ENCODE data around the gene CAMTA2. TPM values are rescaled to one million over a fixed set of nuclear protein-coding genes. Genes with fewer than 3 reads are reported as not detected.
A peak's percentile ranks its signal among the peaks of the same experiment; 100 is the strongest.

Gene CAMTA2
- total and polyA plus RNA-seq, 5 donors = 35.3 to 44.4 (median 40.8) TPM

GRCh38 chr17:4945176-4945943, 42.1 kb downstream of the CAMTA2 start:
- Histone ChIP-seq H3K27ac (ENCODE audit: low read length) (peak overlapping the region; percentile 54), H3K27me3 (ENCODE audit: control insufficient read depth, insufficient read depth) (no peaks in the 10 kb centered on the region), H3K4me1 (ENCODE audit: control insufficient read depth, insufficient read depth, low read length) (peaks cover 7% of the 10 kb centered on the region), H3K9me3 (ENCODE audit: control insufficient read depth, low read length) (no peaks in the 10 kb centered on the region), H3K4me3 (ENCODE audit: low read length) (no peak overlapping the region)
- intact Hi-C loops (cut with DNase I) = no loop called here
- peak; percentile 6 to 52 for ATAC-seq
- 44% methylated on average over 7 of the region's 7 CpGs for WGBS
- peak; percentile 78 to 89 (median 87) for DNase-seq

GRCh38 chr17:4944554-4945175, 42.8 kb downstream of the CAMTA2 start:
- Histone ChIP-seq H3K27ac (ENCODE audit: low read length) (peak overlapping the region; percentile 54), H3K4me3 (ENCODE audit: low read length) (no peak overlapping the region), H3K27me3 (ENCODE audit: control insufficient read depth, insufficient read depth) (no peaks in the 10 kb centered on the region), H3K9me3 (ENCODE audit: control insufficient read depth, low read length) (no peaks in the 10 kb centered on the region), H3K4me1 (ENCODE audit: control insufficient read depth, insufficient read depth, low read length) (peaks cover 7% of the 10 kb centered on the region)
- intact Hi-C loops (cut with DNase I) = loop anchor here in 1 of 4 donors (5.0 kb wide), 1 partner anchor 37 kb away; no protein-coding TSS in a partner anchor
- no peak for ATAC-seq
- 55% methylated on average over 8 of the region's 8 CpGs for WGBS
- no peak for DNase-seq

DNA sequence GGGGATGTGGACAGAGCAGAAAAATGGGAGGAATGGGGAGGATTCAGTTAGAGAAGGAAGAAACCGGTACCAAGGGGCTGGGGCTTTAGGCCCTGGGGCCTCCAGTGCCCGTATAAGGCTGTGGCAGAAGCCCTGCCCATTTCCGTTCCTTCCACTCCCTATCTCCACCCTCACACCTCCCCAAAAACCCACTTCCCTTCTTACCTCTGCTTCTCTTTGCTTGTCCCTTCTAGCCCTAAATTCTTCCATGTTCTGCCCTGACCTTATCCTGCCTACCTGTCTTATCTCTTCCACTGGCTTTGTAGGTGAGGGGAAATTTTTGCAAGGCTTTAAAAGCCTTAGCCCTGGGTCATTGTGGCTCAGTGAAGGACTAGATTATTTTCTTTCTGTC, 43.3 kb downstream of the CAMTA2 start:
- intact Hi-C loops (cut with DNase I) = loop anchor here in 1 of 4 donors (5.0 kb wide), 1 partner anchor 37 kb away; no protein-coding TSS in a partner anchor
- peak in 2 of 3 donors; percentile 36 to 67 for DNase-seq
- no peak for ATAC-seq
- no peak overlapping the region for H3K27ac ChIP-seq (ENCODE audit: low read length)
- H3K9me3 ChIP-seq (ENCODE audit: control insufficient read depth, low read length) = no peaks in the 10 kb centered on the region
- H3K4me3 ChIP-seq (ENCODE audit: low read length) = no peak overlapping the region
- 41% methylated on average over 3 of the region's 3 CpGs for WGBS
- H3K27me3 ChIP-seq (ENCODE audit: control insufficient read depth, insufficient read depth) = no peaks in the 10 kb centered on the region
- peaks cover 7% of the 10 kb centered on the region for H3K4me1 ChIP-seq (ENCODE audit: control insufficient read depth, insufficient read depth, low read length)

GRCh38 chr17:4942760-4943508, 44.5 kb downstream of the CAMTA2 start:
- ATAC-seq (no peak), DNase-seq (peak in 1 of 3 donors; percentile 43)
- peaks cover 11% of the 10 kb centered on the region for H3K4me1 ChIP-seq (ENCODE audit: control insufficient read depth, insufficient read depth, low read length)
- no peaks in the 10 kb centered on the region for H3K9me3 ChIP-seq (ENCODE audit: control insufficient read depth, low read length)
- intact Hi-C loops (cut with DNase I) = loop anchor here in 1 of 4 donors (5.0 kb wide), 1 partner anchor 36 kb away; no protein-coding TSS in a partner anchor
- WGBS = 63% methylated on average over 13 of the region's 13 CpGs
- H3K4me3 ChIP-seq (ENCODE audit: low read length) = no peak overlapping the region
- no peak overlapping the region for H3K27ac ChIP-seq (ENCODE audit: low read length)
- H3K27me3 ChIP-seq (ENCODE audit: control insufficient read depth, insufficient read depth) = no peaks in the 10 kb centered on the region

DNA sequence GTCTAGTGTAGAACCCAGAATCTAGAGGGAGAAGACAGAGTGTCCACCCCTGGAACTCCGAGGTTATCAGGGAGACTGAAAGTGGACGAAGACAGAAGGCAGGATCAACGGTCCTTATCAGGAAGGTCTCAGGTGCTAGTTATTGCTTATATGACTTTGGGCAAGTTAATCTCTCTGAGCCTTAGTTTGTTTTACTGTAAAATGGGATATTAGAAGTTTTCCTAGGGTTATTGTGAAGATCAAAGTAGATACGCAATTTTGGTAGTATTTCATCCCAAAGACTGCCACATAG, 46.2 kb downstream of the CAMTA2 start:
- Histone ChIP-seq H3K27me3 (ENCODE audit: control insufficient read depth, insufficient read depth) (no peaks in the 10 kb centered on the region), H3K27ac (ENCODE audit: low read length) (no peak overlapping the region), H3K4me3 (ENCODE audit: low read length) (peak overlapping the region; percentile 84), H3K9me3 (ENCODE audit: control insufficient read depth, low read length) (no peaks in the 10 kb centered on the region), H3K4me1 (ENCODE audit: control insufficient read depth, insufficient read depth, low read length) (peaks cover 11% of the 10 kb centered on the region)
- DNase-seq (no peak), ATAC-seq (no peak)
- intact Hi-C loops (cut with DNase I) = loop anchor here in 1 of 4 donors (5.0 kb wide), 1 partner anchor 34 kb away; no protein-coding TSS in a partner anchor
- WGBS = 45% methylated on average over 4 of the region's 4 CpGs

GRCh38 chr17:4940555-4941318, 46.7 kb downstream of the CAMTA2 start:
- Histone ChIP-seq H3K9me3 (ENCODE audit: control insufficient read depth, low read length) (no peaks in the 10 kb centered on the region), H3K4me3 (ENCODE audit: low read length) (peak overlapping the region; percentile 84), H3K27ac (ENCODE audit: low read length) (peak overlapping the region; percentile 98), H3K4me1 (ENCODE audit: control insufficient read depth, insufficient read depth, low read length) (peaks cover 11% of the 10 kb centered on the region), H3K27me3 (ENCODE audit: control insufficient read depth, insufficient read depth) (no peaks in the 10 kb centered on the region)
- DNase-seq (peak; percentile 62 to 91 (median 80)), ATAC-seq (peak; percentile 74)
- WGBS = 2% methylated on average over 29 of the region's 29 CpGs
- intact Hi-C loops (cut with DNase I) = loop anchor here in 1 of 4 donors (5.0 kb wide), 1 partner anchor 33 kb away; no protein-coding TSS in a partner anchor

- DNase-seq = peak; percentile 96 to 97 (median 97)
- WGBS = under 1% methylated on average over 72 of the region's 72 CpGs
- Histone ChIP-seq H3K27me3 (ENCODE audit: control insufficient read depth, insufficient read depth) (no peaks in the 10 kb centered on the region), H3K9me3 (ENCODE audit: control insufficient read depth, low read length) (no peaks in the 10 kb centered on the region), H3K4me3 (ENCODE audit: low read length) (peak within 1 kb of the TSS; percentile 84), H3K27ac (ENCODE audit: low read length) (peak within 1 kb of the TSS; percentile 98), H3K4me1 (ENCODE audit: control insufficient read depth, insufficient read depth, low read length) (peaks cover 7% of the 10 kb centered on the region)
- ATAC-seq = peak; percentile 92 to 94
- intact Hi-C loops (cut with DNase I) = loop anchor here in 2 of 4 donors (5.0 to 10.0 kb wide), 2 partner anchors 33 to 45 kb away; partner anchors contain the start of gene CAMTA2 (in 1 of the 2)
These were observed 47.5 kb downstream of the CAMTA2 start, which contains the start of the genes RNF167 and SLC25A11 for GRCh38 chr17:4939796-4940554. TSS of gene RNF167 (plus strand) at chr17:4940268. CDS start at chr17:4940910, 642 bp downstream. TSS of gene SLC25A11 (minus strand) at chr17:4940046. CDS start at chr17:4939910, 136 bp downstream.

DNA sequence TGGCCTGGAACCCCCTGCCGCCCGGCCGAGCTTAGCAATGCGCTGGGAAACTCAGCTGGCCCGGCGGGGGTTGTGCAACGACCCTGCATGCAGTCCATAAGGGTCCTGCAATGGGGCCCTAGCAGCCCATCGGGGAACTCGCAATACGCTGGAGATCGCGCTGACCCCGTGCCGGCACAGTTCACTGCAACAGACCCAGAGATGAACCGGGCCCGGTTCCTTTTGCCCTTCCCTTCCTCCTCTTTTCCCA, 48.0 kb downstream of the CAMTA2 start:
- H3K27ac ChIP-seq (ENCODE audit: low read length) = peak overlapping the region; percentile 98
- ATAC-seq (peak in 1 of 2 donors; percentile 4), DNase-seq (peak in 1 of 3 donors; percentile 71)
- H3K4me3 ChIP-seq (ENCODE audit: low read length) = peak overlapping the region; percentile 84
- WGBS = 1% methylated on average over 16 of the region's 16 CpGs
- no peaks in the 10 kb centered on the region for H3K27me3 ChIP-seq (ENCODE audit: control insufficient read depth, insufficient read depth)
- H3K4me1 ChIP-seq (ENCODE audit: control insufficient read depth, insufficient read depth, low read length) = peaks cover 6% of the 10 kb centered on the region
- H3K9me3 ChIP-seq (ENCODE audit: control insufficient read depth, low read length) = no peaks in the 10 kb centered on the region
- intact Hi-C loops (cut with DNase I) = loop anchor here in 1 of 4 donors (10.0 kb wide), 1 partner anchor 45 kb away; the partner anchor contains the start of gene CAMTA2

DNA sequence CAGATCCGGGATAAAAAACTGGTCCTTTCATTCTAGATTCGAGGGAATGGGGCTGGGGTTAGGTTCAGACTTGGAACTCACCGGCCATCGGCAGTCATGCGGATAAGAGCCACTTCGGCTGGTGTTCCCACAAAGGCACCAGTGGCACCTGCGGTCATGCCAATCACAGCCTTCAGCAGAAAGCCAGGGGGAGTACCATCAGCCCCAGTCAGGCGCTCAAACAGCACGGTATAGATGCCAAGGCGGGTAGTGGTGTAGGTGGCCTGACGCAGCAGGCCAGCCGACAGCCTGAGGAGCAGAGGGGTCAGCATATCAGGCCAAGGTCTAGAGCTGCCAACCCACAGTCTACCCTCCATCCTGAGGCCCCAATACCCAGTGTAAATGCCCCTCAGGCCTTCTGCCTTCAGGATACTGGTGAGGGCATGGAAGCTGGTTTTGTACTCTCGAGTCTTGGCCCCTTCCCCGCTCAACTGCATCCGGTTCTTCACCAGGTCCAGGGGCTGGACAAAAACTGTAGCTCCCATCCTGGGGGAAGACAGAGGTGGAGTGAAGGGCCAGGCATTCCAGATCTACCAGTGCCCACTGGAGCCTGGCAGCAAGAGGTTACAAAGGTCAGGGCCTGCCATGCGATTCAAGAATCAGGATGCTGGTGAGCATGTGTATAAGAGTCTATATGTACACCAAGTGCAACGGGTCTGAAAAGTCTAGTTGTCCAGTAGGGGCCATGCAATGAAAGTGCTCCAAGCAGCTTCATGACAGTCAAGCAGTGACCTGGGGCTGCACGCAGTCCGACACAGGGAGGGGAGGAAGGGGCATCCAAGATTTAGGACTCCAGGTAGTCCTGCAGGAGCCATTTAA, 48.6 kb downstream of the CAMTA2 start:
- WGBS = 44% methylated on average over 19 of the region's 19 CpGs
- H3K4me3 ChIP-seq (ENCODE audit: low read length) = peak overlapping the region; percentile 84
- H3K27ac ChIP-seq (ENCODE audit: low read length) = peak overlapping the region; percentile 98
- no peaks in the 10 kb centered on the region for H3K27me3 ChIP-seq (ENCODE audit: control insufficient read depth, insufficient read depth)
- H3K4me1 ChIP-seq (ENCODE audit: control insufficient read depth, insufficient read depth, low read length) = peaks cover 10% of the 10 kb centered on the region
- DNase-seq (peak in 2 of 3 donors; percentile 63), ATAC-seq (no peak)
- H3K9me3 ChIP-seq (ENCODE audit: control insufficient read depth, low read length) = no peaks in the 10 kb centered on the region
- intact Hi-C loops (cut with DNase I) = loop anchor here in 1 of 4 donors (10.0 kb wide), 1 partner anchor 46 kb away; the partner anchor contains the start of gene CAMTA2

All from right cardiac atrium (tissue), 5 donors.